ENCODE results near the gene PRKG1. TPM values are rescaled to one million over a fixed set of nuclear protein-coding genes. Genes with fewer than 3 reads are reported as not detected.

PRKG1 gene
- total and polyA plus RNA-seq, 12 donors: 3.8 to 48.1 (median 29.9) TPM

- WGBS, 2 donors: 75 to 86% methylated on average over 2 of the region's 2 CpGs
- Histone ChIP-seq H3K9me3 (peaks cover 0 to 4% (median 0%) of the 10 kb centered on the region in 11 donors), H3K27ac (peak overlapping the region in 4 of 10 donors; percentile 3 to 54 (median 28)), H3K36me3 (no peaks in the 10 kb centered on the region), H3K4me3 (no peak overlapping the region), H3K4me1 (peaks cover 0 to 38% (median 12%) of the 10 kb centered on the region in 9 donors), H3K27me3 (no peaks in the 10 kb centered on the region)
- no peak for DNase-seq
- intact Hi-C loops (cut with DNase I): loop anchor here in 2 of 10 donors (5.0 kb wide), 2 partner anchors 46 to 76 kb away; partner anchors contain the start of gene PRKG1 (in 1 of the 2)
- TF ChIP-seq CTCF (IDR thresholded peaks at IDR 0.05): no peak
- peak in 4 of 8 donors; percentile 38 to 64 (median 52) for ATAC-seq
These were observed 73.5 kb downstream of the PRKG1 start for GRCh38 chr10:51147644-51148399.

GRCh38 chr10:51156926-51157325 is 82.6 kb downstream of the PRKG1 start:
- H3K4me3 ChIP-seq: no peak overlapping the region
- TF ChIP-seq CTCF (IDR thresholded peaks at IDR 0.05): no peak
- no peak for DNase-seq
- WGBS, 2 donors: 84 to 88% methylated on average over 4 of the region's 4 CpGs
- intact Hi-C loops (cut with DNase I): no loop called here
- H3K4me1 ChIP-seq: peaks cover 0 to 11% (median 8%) of the 10 kb centered on the region in 9 donors
- H3K27ac ChIP-seq: no peak overlapping the region
- H3K9me3 ChIP-seq: no peaks in the 10 kb centered on the region
- ATAC-seq: no peak
- no peaks in the 10 kb centered on the region for H3K27me3 ChIP-seq
- H3K36me3 ChIP-seq: peaks cover 0 to 8% (median 0%) of the 10 kb centered on the region in 9 donors

GRCh38 chr10:51158832-51159231 is 84.5 kb downstream of the PRKG1 start:
- no peak for TF ChIP-seq CTCF (IDR thresholded peaks at IDR 0.05)
- intact Hi-C loops (cut with DNase I): no loop called here
- WGBS, 2 donors: 92 to 93% methylated on average over 3 of the region's 3 CpGs
- no peak overlapping the region for H3K4me3 ChIP-seq
- H3K27ac ChIP-seq: no peak overlapping the region
- ATAC-seq (no peak), DNase-seq (no peak)
- H3K27me3 ChIP-seq: no peaks in the 10 kb centered on the region
- no peaks in the 10 kb centered on the region for H3K9me3 ChIP-seq
- H3K36me3 ChIP-seq: no peaks in the 10 kb centered on the region
- peaks cover 0 to 20% (median 13%) of the 10 kb centered on the region in 9 donors for H3K4me1 ChIP-seq

- intact Hi-C loops (cut with DNase I): no loop called here
These were observed 85.6 kb downstream of the PRKG1 start for GRCh38 chr10:51159841-51160240.

More at GRCh38 chr10:51159841-51160240, 85.6 kb downstream of the PRKG1 start:
- H3K27ac ChIP-seq: no peak overlapping the region
- ATAC-seq: no peak
- no peaks in the 10 kb centered on the region for H3K9me3 ChIP-seq
- no peak for TF ChIP-seq CTCF (IDR thresholded peaks at IDR 0.05)
- H3K36me3 ChIP-seq: no peaks in the 10 kb centered on the region
- peaks cover 0 to 20% (median 13%) of the 10 kb centered on the region in 9 donors for H3K4me1 ChIP-seq
- no peak for DNase-seq
- no peak overlapping the region for H3K4me3 ChIP-seq
- H3K27me3 ChIP-seq: no peaks in the 10 kb centered on the region
- WGBS, 2 donors: 87 to 93% methylated on average over 1 of the region's 1 CpG
